HG03439 (cell line): ENCODE measurements around the gene TBC1D9.
"Not testable (repeated sequence)": the region's sequence is repeated elsewhere in the genome, so short reads cannot be mapped to it uniquely, and the experiment has no call there.

ENCODE experiments used
- ATAC-seq: cut with Tn5 transposase; IDR thresholded peaks from one replicate; pipeline ENCODE4 v1.9.1; 2021; ENCODE audit warnings: mild to moderate bottlenecking, moderate library complexity; ENCODE audit not compliant: unreplicated experiment

Gene TBC1D9

DNA sequence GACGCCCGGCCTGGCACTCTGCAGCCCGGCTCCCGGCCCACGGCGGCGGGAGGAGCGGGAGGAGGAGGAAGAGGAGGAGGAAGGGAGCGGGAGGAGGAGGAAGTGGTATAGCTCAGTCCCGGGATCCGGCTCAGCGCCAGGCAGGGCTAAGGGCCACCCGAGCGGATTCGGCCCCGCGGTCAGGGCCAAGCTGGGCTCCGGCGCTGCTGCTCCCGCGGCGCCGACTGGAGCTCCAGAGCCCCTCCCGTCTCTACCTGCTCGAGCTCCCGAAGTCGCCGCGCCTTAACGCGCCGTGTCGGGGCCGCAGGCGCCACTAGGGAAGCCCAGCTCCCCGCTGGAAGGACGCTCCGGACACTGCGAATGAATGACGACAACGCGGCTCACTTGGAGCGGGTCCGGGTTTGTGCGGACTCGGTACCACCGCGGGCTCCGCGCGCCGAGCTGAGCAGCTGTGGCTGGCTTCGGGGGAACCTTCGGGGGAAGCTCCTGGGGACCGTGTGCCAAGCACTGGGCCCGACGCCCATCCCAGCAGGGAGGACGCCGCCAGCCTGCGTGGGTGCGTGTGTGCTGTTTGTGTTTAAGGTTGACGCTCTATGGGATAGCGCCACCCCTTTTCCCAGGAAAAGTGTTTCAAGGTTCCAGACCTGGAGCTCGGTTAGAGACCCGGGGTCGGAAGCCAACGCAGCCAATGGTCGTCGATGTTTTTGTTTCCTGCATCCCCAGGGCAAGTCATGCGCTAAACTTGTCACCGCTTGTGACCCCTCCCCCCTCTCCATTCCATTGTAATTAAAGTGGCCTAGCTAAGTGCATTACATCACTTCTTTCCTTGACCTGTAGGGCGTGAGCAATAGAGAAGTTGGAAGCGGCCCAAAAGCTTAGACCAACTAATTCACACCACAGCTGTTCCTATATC is at the start of gene TBC1D9:
TBC1D9 (minus strand) TSS at position 67 of the 913 bp plus-strand sequence. CDS start 340 bp downstream, outside the sequence.
- ATAC-seq, result peak; percentile 29

DNA sequence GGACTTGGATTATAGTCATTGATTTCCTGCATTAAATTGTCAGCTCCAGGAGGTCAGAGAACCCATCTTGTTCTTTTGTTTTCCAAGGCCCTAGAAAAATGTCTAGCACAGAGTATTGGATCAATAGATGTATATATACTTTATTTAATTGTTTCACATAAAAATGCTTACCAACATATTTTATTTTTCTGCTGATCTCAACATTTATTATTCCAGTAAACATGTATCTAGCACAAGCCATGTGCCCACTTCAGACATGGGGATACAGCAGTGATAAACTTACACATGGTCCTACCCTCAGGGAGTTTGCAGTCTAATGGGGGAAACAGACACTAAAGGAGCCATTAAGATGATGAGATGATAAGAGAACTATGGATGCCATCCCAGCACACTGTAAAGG is 49.1 kb upstream of the TBC1D9 start:
- ATAC-seq, result no peak

DNA sequence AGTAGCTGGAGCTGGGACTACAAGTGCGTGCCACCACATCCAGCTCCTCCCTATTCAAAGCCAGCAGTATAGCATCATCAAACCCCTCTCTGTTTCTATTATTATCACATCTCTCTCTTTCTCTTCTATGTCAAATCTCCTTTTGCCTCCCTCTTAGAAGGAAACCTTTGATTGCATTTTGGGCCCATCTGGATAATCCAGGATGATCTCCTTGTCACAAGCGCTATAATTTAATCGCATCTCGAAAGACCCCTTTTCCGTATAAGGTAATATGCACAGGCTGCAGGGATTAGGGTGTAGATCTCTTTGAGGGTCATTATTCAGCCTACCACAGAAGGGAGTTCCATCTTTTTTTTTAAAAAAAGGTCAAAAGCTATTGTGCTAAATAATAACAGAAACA is 46.4 kb upstream of the TBC1D9 start:
- no peak for ATAC-seq

DNA sequence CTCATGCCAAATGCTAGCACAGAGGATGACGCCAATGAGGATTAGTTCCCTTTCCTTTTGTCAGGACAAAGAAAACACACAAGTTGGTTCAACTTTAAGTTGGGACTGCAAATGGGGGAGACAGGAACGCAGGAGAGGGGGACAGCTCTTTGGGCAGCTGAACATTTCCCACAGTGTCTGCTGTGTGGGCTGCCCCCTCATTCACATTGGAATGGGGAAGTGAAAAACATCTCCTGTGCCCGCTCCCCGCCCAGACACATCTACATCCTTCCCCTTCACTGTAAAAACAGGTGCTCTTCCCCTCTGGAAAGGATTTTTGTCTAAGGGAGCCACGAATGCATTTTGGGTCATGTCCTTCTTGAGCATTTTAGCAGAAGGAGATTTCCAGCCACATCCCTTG is 44.5 kb upstream of the TBC1D9 start:
- ATAC-seq, result no peak

DNA sequence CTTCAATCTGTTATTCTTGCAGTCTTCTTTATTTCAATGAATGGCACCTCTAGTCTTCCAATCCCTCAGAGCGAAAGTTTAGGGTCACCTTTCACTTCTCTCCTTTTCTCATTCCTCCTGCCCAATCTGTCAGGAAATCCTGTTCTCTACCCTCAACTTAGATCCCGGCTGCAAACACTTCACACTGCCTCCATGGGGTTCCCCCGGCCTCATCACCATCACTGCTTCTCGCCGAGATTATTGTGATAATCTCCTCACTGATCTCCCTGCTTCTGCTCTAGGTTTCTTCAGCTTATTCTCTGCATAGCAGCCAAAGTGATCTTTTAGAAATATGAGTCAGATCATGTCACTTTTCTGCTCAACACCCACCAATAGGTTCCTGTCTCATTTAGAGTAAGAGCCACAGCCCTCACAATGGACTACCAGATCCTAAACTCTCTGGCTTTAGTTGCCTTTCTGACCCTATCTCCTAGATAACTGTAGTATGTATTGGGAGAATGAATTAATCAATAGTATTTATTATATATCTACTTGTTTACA is 43.6 kb upstream of the TBC1D9 start:
- no peak for ATAC-seq

DNA sequence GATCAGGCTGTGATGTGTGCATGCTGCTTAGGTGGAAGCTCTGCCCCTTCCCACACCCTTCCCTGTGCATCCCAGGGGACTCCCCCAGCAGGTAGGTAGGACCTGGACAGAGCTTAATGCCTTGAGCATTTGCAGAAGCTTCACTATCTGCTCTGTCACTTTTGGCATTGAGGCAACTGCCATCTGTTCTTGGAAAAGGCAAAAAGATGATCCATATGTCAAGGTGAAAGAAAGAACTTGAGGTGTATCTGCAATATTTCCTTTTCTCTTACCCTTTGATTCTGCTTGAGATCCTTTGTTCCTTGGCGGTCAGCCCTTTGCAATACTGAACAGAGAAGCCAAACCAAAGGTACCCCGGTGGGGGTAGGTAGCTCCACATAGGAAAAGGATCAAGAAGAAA is 37.1 kb upstream of the TBC1D9 start:
- ATAC-seq, result no peak

DNA sequence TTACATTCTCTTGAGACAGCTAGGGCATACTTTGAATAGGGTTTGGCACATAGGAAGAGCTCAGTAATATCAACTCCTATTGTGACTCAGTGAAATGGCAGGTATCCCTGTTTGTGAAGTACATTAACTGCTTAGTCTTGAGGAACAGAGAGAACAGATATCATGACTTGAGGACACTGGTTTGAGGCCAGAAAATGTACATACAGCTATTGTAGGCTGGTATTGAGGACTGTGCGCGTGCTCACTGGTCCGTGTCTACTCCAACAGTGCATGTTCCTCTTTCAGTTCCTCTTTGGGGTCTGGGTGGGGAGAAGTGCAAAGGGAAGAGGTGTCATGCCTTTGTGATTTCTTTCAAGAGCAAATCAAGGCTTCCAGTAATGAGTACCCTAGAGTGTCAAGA is 34.6 kb upstream of the TBC1D9 start:
- ATAC-seq, result peak; percentile 80

DNA sequence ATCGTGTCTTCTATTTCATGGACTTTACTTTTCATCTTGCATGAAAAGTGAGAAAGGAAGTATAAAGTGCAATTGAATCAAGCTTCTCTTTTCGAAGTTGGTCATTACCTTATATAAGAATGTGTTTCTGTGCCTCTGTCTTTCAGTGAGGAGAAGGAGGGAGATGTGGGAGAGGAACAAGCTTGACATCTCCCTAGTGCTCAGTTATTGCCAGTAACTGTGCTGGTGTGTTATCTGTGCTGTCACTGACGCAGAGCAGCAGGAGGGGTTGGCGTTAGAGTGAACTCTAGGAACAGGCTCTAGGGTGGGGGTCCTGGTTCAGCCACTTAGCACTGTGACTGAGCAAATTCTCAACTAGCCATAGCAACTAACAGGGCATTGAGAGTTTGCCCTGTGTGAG is 34.0 kb upstream of the TBC1D9 start:
- peak; percentile 26 for ATAC-seq

DNA sequence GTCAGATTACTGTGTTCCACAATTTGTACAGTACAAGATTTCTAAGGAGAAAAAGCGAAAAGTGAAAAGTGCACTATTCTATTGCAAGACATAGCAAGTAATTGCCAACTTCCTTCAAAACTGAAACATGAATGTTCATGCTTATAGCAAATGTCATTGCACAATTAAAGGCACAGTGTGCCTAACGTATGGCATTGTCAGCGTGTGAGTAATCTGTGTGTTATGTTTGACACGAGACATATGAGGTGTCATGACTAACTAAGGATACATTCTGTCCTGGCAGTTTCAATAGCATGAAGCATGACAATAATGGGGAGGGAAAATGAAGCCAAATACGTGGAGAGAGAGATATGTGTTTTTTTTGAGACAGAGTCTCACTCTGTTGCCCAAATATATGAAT is 33.6 kb upstream of the TBC1D9 start:
- ATAC-seq, result no peak

DNA sequence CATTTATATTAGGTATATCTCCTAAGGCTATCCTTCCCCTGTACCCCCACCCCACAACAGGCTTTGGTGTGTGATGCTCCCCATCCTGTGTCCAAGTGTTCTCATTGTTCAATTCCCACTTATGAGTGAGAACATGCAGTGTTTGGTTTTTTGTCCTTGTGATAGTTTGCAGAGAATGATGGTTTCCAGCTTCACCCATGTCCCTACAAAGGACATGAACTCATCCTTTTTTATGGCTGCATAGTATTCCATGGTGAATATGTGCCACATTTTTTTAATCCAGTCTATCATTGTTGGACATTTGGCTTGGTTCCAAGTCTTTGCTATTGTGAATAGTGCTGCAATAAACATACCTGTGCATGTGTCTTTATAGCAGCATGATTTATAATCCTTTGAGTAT is 26.6 kb upstream of the TBC1D9 start:
- not testable (repeated sequence) for ATAC-seq

DNA sequence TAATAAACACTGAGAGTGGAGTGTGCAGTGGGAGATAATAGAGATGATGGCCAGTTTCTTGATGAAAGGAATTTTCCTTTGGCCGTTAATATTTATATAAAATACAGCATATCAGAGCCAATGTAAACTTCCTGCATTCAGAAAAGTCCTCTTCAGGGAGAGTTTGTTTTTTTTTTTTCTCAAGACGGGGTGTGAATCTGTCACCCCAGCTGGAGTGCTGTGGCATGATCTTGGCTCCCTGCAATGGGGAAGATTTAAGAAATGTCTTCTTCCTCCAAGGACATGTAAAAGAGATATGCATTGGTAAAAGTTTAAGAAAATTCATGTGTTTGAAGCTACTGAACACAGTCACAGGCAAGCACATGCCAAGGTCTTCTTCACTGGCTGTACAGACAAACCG is 25.4 kb upstream of the TBC1D9 start:
- ATAC-seq, result no peak

DNA sequence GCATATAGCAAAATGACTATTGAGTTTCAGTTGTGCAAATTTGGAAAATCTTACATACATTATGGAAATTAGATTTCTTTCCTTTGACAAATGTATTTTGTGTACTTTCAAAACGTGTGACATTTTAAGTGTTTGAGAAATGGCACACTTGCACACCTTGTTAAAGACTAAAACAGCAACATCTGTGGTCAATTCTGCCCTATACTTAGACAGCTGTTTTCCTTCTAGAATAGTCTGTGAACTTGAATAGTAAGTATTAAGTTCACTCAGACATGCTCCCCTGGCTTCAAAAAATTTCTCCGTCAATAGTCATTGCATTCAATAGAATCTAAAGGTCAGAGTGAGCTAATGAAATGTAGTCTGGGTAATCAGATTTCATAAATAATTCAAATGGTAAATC is 21.7 kb upstream of the TBC1D9 start:
- ATAC-seq, result no peak

DNA sequence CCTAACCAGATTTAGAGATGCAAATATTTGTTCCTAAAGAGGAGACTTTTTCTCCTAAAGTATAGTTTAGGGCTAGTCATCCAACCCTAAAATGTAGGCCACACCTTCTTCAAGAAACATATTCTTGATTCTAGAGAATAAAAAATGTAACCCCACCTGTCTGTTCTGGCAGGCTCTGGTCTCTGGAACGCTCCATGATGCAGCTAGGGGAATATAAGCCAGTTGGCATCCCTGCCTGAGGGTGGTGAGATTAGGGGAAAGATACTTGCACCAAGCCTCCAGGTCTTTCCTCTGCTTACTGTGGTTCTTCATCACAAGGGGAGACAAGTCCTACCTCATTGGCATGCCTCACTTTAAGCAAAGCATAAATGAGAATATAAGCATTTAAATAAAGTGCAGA is 21.2 kb upstream of the TBC1D9 start:
- ATAC-seq, result no peak

DNA sequence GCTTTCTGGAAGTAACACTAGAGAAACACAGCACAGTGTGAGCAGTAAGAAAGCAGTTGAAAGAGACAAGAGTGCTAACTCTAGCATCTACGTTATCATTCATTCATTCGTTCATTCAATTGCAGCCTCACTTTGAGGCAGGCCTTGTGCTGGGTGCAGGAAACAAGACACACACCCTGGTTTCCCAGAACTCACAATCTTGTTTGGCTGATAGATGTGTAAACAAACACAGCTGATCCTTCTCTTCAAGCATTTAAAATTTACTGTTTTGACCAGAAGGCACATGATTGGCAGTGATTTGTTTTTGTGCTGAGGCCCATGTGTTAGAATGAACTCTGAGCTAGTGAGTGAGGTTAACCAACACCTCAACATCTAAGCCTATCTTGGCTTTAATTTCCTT is 20.4 kb upstream of the TBC1D9 start:
- no peak for ATAC-seq

DNA sequence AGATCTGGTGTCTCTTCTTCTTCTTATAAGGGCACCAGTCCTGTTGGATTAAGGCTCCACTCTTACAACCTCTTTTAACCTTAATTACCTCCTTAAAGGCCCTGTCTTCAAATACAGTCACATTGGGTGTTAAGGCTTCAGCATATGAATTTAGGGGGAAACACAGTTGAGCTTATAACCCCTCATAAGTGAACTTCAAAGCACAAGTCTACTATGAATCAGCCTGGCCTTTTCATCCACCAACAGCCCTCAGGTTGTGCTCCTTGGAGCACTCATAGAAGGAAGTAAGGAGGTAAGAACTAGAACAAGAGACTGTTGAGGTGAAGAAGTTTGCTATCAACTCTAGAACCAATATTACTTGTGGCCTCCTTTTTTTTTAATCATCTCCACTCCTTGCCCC is 18.8 kb upstream of the TBC1D9 start:
- no peak for ATAC-seq

DNA sequence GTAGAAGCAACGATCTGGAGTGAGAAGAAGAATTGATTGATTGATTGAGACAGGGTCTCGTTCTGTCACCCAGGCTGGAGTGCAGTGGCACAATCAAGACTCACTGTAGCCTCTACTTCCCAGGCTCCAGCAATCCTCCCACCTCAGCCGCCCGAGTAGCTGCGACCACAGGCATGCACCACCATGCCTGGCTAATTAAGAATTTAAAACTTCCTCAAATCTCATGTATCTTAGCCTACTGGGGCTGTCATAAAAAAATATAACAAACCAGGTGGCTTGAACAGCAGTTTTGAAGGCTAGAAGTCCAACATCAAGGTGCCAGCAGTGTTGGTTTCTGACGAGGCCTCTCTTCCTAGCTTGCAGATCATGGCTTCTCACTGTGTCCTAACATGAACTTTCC is 18.3 kb upstream of the TBC1D9 start:
- ATAC-seq, result no peak

DNA sequence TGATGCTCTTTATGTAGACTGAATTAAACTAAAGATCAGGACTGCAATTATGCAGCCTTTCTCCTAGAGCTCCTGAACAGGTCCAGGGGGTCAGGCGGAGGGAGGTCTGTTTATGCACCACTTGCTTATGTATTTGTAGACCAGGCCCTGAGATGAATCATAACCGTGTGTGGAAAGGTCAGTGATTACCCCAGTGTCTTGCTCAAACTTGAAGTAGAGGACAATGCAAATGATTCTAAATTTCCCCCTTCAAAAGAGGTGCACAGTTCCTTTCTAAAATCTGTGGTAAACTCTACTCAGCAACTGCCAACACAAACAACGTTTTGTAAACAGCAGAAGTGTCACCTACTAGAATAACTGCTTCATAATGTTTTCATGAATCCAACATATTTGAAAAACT is 13.0 kb upstream of the TBC1D9 start:
- ATAC-seq, result no peak

DNA sequence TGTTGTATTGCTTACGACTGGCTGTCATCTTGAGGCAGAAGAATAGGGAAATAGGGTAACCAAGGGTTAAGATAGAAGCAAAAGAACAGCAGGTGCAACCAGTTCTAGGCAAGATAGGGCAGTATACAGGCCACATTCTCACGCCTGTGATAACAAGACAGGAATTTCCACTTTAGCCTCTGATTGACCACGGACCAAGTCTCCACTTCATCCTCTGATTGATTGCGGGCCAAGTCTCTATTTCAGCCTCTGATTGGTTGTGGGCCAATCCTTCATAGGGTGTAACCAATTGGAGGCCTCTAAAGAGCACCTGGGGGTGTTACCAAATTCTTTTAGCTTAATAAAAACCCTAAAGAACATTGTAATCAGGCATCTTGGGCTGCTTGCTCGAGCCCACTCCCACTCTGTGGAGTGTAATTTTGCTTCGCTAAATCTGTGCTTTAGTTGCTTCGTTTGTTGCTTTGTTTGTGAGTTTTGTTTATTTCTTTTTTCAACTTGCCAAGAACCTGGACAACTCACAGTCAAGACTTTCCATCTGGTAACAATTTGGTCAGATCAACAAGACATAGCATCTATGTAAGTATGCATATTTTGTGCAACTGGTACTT is 8.7 kb upstream of the TBC1D9 start:
- ATAC-seq, result no peak

DNA sequence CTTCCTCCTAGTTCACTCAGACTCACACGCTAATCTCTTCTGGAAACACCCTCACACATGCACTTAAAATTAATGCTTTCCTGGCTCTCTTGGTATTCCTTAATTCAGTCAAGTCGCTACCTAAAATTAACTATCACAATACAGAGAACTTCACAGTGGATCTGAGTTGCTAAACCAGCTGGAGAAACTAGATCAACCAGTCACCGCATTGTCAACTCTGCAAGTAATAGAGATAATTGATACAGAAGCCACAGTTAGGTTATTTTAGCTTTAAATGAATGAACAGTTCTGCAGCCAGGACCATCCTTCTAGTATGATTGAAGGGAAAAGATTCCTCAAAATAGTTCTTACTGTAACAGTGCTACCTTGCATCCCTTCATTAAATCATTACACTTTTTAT is 6.0 kb upstream of the TBC1D9 start:
- no peak for ATAC-seq

DNA sequence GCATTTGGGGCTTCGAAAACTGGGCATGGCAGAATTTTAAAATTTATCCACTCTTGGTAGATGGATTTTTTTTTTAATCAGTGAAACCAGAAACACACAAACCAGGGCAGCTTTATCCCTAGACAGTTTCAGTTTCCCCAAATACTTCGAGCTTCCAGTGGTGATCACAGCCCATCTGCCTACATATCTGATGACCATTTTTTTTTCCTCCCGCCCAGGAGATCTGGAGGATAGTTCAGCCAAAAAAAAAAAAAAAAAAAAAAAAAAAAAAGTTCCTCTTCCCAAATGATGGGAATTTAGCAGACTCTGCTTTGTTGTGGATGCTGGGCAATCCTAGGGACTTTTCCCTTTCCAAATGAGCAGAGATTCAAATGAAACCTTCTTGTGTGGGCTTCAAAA is 1.0 kb upstream of the TBC1D9 start:
- no peak for ATAC-seq

DNA sequence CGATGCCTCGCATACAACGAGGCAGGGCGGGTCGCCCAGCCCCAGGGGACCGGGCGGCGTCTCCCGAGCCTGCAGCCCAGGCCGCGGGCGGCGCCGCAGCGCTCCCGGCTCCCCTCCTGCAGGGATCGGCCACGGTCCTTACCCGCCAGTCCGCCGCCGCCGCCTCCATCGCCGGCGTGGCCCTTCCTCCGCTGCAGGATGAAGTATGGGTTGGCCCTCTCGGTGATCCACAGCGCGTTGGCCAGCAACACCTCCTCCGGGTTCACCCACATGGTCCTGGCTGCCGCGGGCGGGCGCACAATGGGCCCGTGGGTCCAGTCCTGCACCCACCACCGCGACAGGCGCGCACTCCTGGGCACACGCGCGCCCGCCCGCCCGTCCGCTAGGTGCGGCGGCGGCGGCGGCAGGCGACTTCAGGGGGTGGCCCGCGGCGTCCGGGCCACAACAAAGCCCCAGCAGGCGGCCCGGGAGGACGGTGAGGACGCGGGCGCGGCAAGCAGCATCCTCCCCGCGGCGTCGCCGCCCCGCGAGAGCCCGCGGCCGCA is 339 bp downstream of the TBC1D9 start:
- ATAC-seq, result peak; percentile 51
